Limb (tissue), 2 donors: ENCODE measurements around the gene NDRG2.
"Not testable (repeated sequence)": the region's sequence is repeated elsewhere in the genome, so short reads cannot be mapped to it uniquely, and the experiment has no call there.

ENCODE experiments used
- DNase-seq, 2 donors: peaks; one replicate each; pipeline ENCODE4 v3.0.0-alpha.2; 2016; ENCODE audit errors: extremely low spot score in 2 of 2

NDRG2 gene

DNA sequence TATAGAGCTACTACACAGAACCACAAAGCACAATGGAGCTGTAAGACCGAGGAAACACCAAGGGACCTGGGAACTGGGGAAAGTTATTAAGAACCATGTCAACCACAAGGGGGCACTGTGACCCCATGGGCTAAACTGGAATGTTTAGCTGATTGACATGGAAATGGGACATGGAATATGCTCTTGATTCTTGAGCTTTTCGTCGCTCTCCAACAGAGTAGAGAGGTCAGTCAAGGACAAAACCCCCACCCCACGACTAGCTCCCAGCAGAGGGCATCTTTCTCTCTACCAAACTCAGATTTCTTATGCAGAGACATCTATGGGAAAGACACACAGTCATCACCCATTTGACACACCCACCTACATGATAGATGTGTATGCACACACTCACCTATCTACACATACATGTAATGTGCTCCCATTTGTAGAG lies 10.1 kb downstream of the NDRG2 start:
- DNase-seq, result peak; percentile 88 to 91

- DNase-seq, result no peak
These were observed 13.7 kb downstream of the NDRG2 start for GRCh38 chr14:21011136-21011535.

GRCh38 chr14:21009721-21010120 lies 15.1 kb downstream of the NDRG2 start:
- not testable (repeated sequence) for DNase-seq

DNA sequence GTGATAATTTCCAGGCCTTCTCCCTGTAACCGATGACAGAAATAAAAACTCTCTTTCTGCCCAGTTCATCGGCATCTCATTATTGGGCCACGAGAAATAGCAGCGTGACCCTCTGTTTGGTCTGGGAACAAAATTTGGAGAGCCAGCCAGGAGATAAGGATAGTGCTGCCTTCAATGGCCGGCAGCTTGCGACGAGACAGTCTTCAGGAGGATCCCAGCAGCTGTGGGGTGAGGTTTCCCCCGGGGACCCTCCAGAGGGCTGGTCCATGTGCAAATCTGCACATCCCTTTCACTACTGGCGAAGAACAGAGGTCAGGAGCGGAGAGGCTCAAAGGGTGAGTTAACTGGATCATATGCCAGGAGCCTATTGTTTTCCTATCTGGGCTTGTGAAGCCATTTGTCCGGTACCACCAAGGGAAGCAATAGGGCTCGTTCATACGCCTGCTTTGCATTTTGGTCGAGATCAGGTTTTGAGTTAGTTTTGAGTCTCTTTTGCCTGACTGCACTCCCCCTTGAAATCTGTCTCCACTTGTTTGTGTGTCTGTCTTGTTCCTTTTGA lies 21.0 kb downstream of the NDRG2 start:
- no peak for DNase-seq

GRCh38 chr14:21001218-21001617 lies 23.6 kb downstream of the NDRG2 start:
- DNase-seq, result no peak

- DNase-seq, result no peak
These were observed 25.3 kb downstream of the NDRG2 start for GRCh38 chr14:20999591-20999990.

DNA sequence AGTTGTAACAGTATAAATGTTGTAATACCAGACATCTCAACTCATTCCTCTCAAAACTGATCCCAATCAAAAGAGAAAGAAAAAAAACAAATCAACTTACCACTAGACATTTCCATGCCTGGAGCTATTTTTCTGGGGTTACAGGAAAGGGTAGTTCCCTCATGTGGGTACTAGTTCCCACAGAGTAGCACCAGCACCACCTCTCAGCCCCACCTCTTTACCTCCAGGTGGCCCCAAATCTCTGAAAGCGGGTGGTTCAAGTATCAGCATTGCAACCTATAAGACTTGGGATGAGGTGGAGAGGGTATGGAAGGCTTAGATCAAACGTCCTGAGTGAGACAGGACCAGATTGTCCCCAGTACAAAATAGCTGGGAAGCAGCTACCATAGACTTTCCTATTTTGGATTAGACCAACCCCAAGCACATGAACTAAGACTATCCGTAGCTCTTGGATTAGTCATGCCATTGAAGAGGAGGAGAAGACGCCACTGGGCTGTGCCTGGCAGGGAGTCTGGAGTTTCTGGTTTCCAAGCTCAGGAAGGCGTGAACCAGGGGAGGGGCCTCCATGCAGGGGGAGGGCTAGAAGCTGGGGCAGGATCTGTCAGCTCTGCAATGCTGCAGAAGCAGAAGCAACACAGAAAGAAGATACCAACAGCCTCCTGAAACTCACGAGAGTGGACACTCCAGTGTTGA lies 26.0 kb downstream of the NDRG2 start, which contains the start of gene SLC39A2:
SLC39A2 (plus strand) TSS at position 620 of the 693 bp plus-strand sequence. CDS start 154 bp downstream, outside the sequence.
- DNase-seq, result no peak

- DNase-seq, result no peak
These were observed 26.7 kb downstream of the NDRG2 start for GRCh38 chr14:20998139-20998538.

- DNase-seq, result no peak
These were observed 27.3 kb downstream of the NDRG2 start for GRCh38 chr14:20997564-20997963.

DNA sequence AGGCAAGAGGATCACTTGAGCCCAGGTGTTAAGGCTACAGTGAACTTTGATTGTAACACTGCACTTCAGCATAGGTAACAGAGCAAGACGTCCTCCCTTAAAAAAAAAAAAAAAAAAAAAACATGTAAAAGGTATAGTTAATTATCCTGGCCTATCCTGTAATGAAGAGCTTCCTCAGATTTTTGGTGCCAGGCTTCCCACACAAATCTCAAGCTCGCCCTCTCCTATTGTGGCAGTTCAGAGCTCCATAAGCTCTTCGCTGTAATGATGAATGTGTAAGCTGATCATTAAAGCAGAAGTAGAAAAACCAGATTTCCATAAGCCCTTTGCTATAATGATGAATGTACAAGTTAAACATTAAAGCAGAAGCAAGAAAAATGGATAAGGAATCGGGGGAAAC lies 27.7 kb downstream of the NDRG2 start:
- no peak for DNase-seq

- DNase-seq, result no peak
These were observed 28.3 kb downstream of the NDRG2 start for GRCh38 chr14:20996521-20996920.

GRCh38 chr14:20989787-20990600 lies 34.9 kb downstream of the NDRG2 start, which contains the start of gene METTL17:
Gene METTL17, plus strand, starts transcription at chr14:20989980. Its CDS starts 23 bp downstream, at chr14:20990003.
- DNase-seq, result peak; percentile 91 to 97

DNA sequence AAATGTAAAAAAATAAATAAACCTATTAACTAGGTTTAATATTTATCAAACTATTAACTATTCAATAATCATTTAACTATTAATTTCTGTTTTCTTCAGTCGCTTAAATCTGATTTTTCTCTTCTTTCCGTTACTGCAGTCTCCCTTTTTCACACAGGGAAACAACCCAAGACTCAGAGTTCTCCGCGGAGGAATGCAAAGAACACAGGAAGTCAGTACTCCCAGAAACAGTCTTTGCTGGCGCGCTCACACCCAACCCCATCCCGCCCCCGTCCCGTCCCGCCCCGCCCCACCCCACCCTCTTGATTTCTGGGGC lies 35.4 kb downstream of the NDRG2 start:
- no peak for DNase-seq

- no peak for DNase-seq
These were observed 36.0 kb downstream of the NDRG2 start for GRCh38 chr14:20988717-20989470.

- DNase-seq, result no peak
These were observed 38.0 kb downstream of the NDRG2 start for GRCh38 chr14:20986811-20987210.

- DNase-seq, result not testable (repeated sequence)
These were observed 39.2 kb downstream of the NDRG2 start for GRCh38 chr14:20985650-20986049.

- DNase-seq, result no peak
These were observed 42.1 kb downstream of the NDRG2 start for GRCh38 chr14:20982646-20983369.

GRCh38 chr14:20980906-20981305 lies 44.0 kb downstream of the NDRG2 start:
- DNase-seq, result no peak

DNA sequence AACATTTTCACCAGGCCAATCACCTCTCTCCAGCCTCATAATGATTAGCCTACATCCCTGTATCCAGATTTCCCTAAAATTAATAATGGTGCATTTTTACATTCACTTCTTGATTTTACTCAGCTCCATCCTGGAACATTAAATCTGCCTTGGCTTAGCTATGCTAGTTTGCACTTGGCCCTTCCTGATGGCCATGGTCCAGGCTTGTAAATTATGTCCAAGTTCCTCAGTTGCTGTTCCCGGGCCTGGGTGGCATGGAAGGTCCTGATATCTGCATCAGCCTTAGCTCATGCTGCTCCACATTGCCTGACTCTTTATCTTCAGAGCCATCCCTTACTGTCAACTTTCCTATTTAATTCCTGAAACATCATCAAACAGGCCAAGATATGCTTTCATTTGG lies 46.2 kb downstream of the NDRG2 start:
- DNase-seq, result no peak

GRCh38 chr14:20976291-20976690 lies 48.6 kb downstream of the NDRG2 start:
- DNase-seq, result no peak

- no peak for DNase-seq
These were observed 51.4 kb downstream of the NDRG2 start for GRCh38 chr14:20973501-20973900.
